Astrocyte of the spinal cord (primary cell): ENCODE data around the gene ARHGAP31.

ENCODE experiments used
- DNase-seq: peaks from one replicate; pipeline ENCODE4 v3.0.0; 2011; ENCODE audit warnings: low read depth, low spot score
- H3K4me3 ChIP-seq: 2 replicates; pipeline ENCODE4 v1.5.1; 2011; ENCODE audit warnings: low read depth, mild to moderate bottlenecking, low read length, moderate library complexity
- in situ Hi-C: cut with HindIII; loops from 2 replicates; pipeline ENCODE4 v1.10.0; 2017; ENCODE audit warnings: low sequenced_read_pairs
- TF ChIP-seq, protein P1 (sequence below): IDR thresholded peaks from 2 replicates; pipeline ENCODE4 v1.5.1; 2012; ENCODE audit warnings: low read depth, mild to moderate bottlenecking, low read length, inconsistent platforms

The ARHGAP31 gene

DNA sequence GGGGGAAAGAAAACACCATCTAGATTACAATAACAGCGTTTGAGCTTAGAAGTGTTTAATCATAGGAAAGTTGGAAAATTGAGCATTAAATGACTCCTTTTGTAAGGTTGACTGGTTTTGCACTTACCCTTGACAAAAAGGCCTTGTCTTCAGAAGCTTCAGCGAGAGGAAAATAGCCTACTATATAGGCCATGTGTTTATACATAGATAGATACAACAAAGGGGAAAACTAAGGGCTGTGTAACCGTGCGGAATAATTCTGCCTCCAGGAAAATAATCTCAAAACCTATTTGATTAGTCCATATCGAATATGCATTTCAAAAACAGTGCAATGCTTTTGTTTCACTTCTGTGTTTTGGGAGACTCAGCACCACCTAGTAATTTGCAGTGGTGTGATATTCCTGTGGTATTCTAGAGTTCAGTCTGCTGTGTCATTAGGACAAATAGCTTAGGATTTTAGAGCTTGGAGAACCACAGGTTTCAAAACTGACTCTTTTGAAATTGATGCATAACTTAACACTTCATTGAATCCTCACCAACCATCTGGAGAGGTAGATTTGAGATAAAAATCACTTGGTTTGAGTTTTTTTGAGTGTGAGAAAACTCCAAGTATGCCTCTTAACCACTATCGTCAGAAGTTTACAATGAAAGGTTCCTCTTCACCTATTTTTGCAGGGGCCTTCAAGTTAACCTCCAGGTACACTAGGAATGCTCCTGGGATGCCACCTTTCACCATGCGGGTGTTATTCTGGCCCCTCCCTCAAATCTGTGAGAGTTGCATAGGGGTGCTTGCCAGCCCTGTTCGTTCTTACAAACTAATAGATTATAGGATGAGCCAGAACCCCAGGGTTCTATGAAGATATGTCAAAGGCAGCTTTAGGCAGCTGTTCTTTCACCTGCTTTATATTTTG is 1.9 kb downstream of the ARHGAP31 start:
- DNase-seq = peak; percentile 60
- H3K4me3 ChIP-seq = peak overlapping the region; percentile 82
- TF ChIP-seq, protein P1, sequence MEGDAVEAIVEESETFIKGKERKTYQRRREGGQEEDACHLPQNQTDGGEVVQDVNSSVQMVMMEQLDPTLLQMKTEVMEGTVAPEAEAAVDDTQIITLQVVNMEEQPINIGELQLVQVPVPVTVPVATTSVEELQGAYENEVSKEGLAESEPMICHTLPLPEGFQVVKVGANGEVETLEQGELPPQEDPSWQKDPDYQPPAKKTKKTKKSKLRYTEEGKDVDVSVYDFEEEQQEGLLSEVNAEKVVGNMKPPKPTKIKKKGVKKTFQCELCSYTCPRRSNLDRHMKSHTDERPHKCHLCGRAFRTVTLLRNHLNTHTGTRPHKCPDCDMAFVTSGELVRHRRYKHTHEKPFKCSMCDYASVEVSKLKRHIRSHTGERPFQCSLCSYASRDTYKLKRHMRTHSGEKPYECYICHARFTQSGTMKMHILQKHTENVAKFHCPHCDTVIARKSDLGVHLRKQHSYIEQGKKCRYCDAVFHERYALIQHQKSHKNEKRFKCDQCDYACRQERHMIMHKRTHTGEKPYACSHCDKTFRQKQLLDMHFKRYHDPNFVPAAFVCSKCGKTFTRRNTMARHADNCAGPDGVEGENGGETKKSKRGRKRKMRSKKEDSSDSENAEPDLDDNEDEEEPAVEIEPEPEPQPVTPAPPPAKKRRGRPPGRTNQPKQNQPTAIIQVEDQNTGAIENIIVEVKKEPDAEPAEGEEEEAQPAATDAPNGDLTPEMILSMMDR = no peak
- in situ Hi-C loops = no loop called here

DNA sequence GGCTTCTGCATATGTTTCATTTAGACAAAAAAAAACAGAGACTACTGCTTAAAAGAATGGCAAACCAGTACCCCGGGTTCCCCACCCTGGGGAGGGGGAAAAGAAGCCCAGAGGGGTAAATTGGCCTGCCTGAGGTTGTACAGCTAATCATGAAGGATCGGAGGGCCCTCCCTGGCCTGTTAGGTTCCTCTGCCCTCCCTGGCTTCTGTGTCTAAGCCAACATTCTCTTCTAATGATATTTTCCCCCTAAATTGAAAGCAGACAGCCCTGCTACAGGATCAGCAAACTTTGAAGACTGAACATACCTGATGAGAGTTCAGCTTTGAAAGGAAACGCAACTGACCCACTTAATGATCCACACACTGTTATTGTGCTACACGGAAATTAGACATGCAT is 2.5 kb downstream of the ARHGAP31 start:
- in situ Hi-C loops = no loop called here
- TF ChIP-seq, protein P1 = no peak
- peak overlapping the region; percentile 82 for H3K4me3 ChIP-seq
- DNase-seq = no peak

DNA sequence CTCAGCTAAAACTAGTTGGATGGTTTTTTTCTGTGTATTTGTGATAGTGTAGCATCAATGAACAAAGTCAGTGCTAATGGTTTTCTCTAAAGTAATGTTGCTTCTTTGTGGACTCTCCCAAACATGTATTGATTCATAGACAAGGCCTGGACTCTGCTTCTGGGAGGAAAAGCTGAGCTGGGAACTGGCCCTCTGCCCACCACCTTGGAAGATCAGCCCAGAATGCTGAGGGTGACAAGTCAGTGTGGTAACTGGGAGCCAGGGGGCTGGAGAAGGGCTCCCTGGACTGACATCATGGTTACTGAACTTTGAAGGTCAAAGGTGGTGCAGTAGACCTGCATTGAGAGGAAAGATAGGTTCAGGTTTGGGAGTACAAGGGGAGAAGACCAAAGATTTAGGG is 3.0 kb downstream of the ARHGAP31 start:
- in situ Hi-C loops = no loop called here
- TF ChIP-seq, protein P1 = no peak
- DNase-seq = peak; percentile 55
- H3K4me3 ChIP-seq = no peak overlapping the region

DNA sequence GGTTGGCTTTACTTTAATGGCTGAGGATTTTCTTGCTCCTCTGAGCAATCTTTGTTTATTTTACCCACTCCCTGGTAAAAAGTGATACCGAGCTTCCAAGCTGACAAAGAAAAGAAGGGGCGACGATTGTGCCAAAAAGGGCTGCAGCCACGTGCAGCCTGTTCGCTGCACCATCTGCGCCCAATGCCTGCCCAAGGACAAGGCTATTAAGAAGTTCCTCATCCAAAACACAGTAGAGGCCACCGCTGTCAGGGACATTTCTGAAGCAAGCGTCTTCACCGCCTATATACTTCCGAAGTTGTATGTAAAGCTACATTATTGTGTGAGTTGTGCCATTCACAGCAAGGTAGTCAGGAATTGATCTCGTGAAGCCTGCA is 4.4 kb downstream of the ARHGAP31 start:
- H3K4me3 ChIP-seq = no peak overlapping the region
- in situ Hi-C loops = no loop called here
- DNase-seq = no peak
- TF ChIP-seq, protein P1 = no peak

DNA sequence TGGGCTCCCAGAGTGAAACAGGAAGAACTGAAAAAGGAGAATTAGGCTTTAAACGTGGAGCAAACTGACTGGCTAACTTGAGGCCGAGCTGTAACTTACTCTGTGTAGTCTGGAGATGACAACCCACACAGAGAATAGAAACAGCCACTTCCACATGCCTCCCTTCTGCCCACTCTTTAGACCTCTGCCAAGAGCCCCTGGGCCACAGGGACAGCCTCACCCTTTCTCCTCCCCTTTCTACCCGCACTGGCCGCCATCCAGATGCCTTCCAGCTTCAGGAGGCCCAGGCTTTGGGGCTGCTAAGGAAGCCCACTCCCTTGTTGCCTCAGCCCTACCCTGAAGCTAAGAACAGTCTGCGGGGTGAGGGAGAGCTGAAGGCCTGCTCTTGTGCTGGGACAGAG is 6.8 kb downstream of the ARHGAP31 start:
- no peak overlapping the region for H3K4me3 ChIP-seq
- no peak for DNase-seq
- TF ChIP-seq, protein P1 = no peak
- in situ Hi-C loops = no loop called here

DNA sequence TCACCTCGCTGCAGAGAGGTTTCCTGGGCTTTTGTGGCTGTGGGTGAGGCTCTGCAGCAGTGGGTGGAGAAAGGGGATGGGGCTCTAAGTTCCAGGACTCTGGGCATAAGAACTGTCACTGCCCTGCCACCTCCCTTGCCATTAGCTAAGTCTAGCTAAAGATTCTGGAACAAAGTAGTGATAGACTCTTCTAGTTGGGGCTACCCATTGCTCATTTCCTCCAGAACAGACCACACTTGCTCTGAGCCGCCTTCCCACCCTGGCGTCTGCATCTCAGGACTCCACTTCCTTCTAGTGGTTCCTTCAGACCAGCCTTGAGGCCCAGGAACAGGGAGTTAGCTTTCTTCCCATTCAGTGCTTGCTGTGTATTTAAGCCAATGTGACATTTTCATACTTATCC is 7.5 kb downstream of the ARHGAP31 start:
- DNase-seq = no peak
- no peak overlapping the region for H3K4me3 ChIP-seq
- in situ Hi-C loops = no loop called here
- TF ChIP-seq, protein P1 = no peak
